HTERT RPE-1 (cell line): ENCODE results near the gene DUXA.
"Not testable (repeated sequence)": the region's sequence is repeated elsewhere in the genome, so short reads cannot be mapped to it uniquely, and the experiment has no call there.

Source experiments
- in situ Hi-C: fragments of 300-500 bp; cut with MboI; formaldehyde crosslinking; loops from 4 replicates; pipeline ENCODE4 v1.14.3; 2020; ENCODE audit warnings: low sequenced_read_pairs

DUXA gene

GRCh38 chr19:57167385-57167784, at the start of gene DUXA:
TSS of gene DUXA (minus strand) at chr19:57167485. CDS start at chr19:57167443, 42 bp downstream.
- in situ Hi-C loops = no loop called here

DNA sequence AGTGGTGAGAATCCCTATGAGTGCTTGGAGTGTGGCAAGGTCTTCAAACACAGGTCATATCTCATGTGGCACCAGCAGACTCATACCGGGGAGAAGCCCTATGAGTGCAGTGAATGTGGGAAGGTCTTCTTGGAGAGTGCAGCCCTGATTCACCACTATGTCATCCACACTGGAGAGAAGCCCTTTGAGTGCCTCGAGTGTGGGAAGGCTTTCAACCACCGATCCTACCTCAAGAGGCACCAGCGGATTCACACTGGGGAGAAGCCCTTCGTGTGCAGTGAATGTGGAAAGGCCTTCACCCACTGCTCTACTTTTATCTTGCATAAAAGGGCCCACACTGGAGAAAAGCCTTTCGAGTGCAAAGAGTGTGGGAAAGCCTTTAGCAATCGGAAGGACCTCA, 44.8 kb upstream of the DUXA start:
- in situ Hi-C loops = no loop called here

GRCh38 chr19:57210381-57210780, 43.1 kb upstream of the DUXA start:
- in situ Hi-C loops = no loop called here

DNA sequence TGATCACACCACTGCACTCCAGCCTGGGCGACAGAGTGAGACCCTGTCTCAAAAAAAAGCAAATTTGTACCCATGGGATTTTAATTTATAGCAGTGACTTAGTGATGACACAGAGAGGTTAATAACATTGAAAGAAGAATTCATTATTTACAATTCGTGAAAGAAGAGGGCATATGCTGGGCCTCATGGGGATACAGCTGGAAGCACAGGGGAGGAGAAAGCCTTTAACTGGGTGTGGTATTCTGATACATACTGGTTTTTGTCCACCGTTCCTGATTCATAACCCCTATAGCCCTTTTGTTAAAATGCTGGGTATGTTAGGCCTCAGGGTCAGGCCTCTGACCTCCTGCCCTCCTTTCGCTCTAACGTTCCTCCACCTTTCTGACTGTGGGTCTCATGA, 34.9 kb upstream of the DUXA start:
- in situ Hi-C loops = no loop called here

- in situ Hi-C loops = not testable (repeated sequence)
These were observed 30.6 kb upstream of the DUXA start for GRCh38 chr19:57197874-57198273.

GRCh38 chr19:57192993-57193392, 25.7 kb upstream of the DUXA start:
- in situ Hi-C loops = no loop called here

DNA sequence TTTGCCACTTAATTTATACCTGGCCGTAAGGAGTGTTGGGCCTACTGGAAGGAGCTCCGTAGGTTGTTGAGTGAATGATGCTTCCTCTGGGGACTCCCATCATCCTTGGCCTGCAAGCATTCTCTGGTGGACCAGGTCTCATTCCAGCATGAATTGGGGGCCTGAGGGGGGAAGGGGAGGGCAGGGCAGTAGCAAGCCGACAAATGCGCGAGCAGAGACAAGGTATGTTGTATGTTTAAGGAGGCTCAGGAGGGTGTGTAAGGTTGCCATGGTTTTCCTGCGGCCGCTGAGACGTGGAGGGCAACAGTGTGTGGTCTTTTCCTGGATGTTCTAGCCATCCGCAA, 24.8 kb upstream of the DUXA start:
- in situ Hi-C loops = no loop called here

DNA sequence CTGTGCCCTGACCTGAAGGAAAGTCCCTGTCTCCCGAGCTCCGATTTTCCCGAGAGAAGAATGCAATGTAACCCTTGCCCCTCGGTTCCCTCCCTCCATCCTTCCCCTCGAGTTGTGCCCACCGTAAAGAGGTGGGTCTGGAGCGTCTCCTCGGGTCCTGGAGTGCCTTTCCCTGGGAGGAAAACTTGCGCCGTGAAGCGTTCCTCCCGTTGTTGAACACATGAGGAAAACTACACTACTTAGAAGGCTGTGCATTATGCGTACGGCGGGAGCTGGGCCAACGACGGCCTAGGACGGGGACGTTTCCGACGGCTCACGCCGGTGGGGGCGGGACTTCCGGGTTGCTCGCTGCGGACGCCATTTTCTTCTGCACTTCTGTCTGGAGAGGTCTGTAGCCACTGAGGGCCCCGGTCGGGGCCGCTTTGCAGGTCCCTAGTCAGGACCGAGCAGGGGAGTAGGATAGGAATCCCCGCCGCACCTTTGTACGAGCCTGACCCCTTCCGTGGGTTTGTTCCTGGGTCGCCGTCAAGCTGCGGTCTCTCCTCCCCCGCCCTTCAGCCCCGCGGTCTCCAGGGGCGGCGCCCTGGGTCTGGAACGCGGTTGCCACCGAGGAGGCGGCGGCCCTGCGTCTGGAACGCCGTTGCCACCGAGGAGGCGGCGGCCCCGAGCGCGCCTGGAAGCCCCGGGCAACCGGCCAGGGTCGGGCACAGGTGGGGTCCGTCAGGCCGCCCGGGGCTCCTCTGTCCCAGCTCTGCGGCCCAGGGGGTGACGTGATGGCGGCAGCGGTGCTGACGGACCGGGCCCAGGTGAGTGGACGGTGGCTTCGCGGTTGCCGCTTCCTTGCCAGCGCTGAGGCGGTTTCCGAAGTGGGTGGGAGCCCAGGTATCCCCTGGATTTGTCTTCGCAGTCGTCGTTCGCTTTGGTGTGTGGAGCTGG, 24.1 kb upstream of the DUXA start, which contains the start of gene ZNF264:
Gene ZNF264, plus strand, starts transcription at position 360 of the 936 bp plus-strand sequence. Its CDS starts 414 bp downstream, at position 774.
- in situ Hi-C loops = no loop called here

- in situ Hi-C loops = no loop called here
These were observed 23.0 kb upstream of the DUXA start for GRCh38 chr19:57190301-57190700.

DNA sequence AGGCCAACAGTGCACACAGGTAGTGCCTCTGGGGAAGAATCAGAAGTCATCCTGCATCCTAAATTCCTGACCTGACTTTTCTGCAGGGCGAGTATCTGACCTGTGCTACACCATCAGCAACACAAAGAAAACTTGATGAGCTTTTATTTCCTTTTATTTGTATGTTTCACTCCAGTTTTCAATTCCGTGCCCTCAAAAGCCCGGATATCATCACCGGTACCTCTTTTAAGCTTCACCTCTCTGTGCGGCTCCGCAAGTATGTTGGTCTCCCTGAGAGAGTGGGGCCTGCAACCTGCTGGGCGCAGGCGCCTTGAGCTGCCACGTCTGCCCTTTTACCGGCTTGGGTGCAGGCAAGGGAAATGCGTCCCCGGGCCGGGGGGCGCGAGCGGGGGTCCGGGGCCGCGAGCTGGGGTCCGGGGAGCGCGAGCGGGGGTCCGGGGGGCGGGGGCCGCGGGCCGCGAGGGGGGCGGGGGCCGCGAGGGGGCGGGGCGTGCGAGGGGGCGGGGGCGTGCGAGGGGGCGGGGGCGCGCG, 4.3 kb upstream of the DUXA start:
- in situ Hi-C loops = no loop called here

- in situ Hi-C loops = no loop called here
These were observed 1.4 kb downstream of the DUXA start for GRCh38 chr19:57165846-57166245.

DNA sequence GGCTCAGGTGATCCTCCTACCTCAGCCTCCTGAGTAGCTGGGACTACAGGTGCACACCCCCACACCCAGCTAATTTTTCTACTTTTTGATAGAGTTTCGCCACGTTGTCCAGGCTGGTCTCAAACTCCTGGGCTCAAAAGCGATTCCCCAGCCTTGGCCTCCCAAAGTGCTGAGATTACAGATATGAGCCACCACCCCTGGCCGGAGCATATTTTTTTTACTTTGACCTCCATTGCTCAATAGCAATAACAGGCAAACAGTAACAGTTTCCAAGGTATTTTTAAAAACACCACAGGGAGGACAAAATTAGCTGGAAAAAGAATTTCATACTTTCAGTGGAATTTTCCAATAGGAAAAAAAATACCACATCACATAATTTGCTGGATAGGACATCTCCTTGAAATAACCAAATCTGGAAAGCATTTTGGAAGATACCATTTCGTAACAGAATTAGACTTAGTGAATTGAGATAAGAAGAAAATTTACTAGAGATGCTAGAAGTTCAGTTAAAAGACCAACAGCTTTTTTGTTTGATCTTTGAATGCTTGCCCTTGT, 5.2 kb downstream of the DUXA start:
- in situ Hi-C loops = no loop called here

GRCh38 chr19:57152921-57153320, 14.4 kb downstream of the DUXA start:
- in situ Hi-C loops = no loop called here

DNA sequence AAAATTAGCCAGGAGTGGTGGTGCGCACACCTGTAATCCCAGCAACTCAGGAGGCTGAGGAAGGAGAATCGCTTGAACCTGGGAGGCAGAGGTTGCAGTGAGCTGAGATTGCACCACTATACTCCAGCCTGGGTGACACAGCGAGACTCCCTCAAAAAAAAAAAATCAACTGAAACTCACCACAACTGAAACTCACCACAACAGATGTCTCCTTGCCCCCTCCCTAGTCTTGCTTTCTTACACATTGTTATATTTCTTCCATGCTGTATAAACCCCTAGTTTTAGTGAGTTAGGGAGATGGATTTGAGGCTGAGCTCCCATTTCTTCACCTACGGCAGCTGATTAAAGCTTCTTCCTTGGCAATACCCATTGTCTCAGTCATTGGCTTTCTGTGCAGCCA, 25.6 kb downstream of the DUXA start:
- in situ Hi-C loops = no loop called here

- in situ Hi-C loops = no loop called here
These were observed 31.5 kb downstream of the DUXA start for GRCh38 chr19:57135797-57136196.

DNA sequence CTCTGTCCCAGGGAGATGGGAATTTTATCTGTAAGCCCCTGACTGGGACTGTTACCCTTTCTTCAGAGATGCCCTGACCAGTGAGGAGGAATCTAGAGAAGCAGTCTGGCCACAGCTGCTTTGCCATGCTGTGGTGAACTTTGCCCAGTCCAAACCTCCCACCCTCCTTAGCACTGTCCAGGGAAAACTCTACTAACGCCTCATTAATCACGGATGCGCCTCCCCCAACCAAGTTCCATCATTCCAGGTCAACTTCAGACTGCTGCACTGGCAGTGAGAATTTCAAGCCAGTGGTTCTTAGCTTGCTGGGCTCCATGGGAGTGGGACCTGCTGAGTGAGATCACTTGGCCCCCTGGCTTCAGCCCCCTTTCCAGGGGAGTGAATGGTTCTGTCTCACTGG, 39.9 kb downstream of the DUXA start:
- in situ Hi-C loops = not testable (repeated sequence)

- in situ Hi-C loops = no loop called here
These were observed 43.4 kb downstream of the DUXA start for GRCh38 chr19:57123882-57124281.

DNA sequence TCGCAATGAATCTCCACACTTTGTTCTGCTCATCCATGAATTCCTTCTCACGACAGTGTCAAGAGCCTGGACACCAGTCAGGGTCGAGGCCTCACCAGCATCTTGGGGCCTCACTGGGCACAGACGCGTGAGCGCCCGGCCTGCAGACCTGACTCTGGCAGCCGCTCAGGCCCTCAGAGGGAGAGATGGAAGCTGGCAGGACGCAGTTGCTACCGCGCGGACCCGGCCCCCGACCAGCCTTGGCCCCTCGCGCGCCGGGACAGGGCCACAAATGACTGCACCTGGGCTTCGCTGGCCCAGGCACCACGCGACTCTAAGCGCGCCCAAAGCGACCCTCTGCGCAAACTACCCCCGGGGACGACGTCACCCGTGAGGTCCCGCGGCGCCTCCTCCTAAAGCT, 48.4 kb downstream of the DUXA start:
- in situ Hi-C loops = no loop called here

DNA sequence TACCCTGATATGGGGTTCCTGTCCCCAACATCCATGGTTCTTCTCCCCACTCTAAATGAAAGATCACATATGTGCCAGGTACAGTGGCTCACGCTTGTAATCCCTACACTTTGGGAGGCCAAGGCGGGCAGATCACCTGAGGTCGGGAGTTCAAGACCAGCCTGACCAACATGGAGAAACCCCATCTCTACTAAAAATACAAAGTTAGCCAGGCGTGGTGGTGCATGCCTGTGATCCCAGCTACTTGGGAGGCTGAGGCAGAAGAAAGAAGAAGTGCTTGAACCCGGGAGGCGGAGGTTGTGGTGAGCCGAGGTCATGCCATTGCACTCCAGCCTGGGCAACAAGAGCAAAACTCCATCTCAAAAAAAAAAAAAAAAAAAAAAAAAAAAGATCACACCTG, 53.8 kb downstream of the DUXA start:
- in situ Hi-C loops = not testable (repeated sequence)

DNA sequence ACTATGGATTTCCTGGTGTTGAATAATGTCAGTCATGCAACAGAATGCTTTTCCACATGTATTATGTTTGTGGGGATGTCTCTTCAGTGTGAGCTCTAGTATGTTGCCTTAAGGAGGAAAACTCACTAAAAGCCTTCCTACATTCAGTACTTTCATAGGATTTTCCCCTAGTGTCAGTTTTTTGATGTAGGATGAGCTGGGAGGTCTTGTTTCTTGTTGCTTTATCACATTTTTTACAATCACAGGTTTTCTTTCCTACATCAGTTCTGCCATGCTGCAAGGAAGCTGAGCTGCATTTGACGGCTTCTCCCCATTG, 56.0 kb downstream of the DUXA start:
- in situ Hi-C loops = no loop called here

- in situ Hi-C loops = no loop called here
These were observed 56.5 kb downstream of the DUXA start for GRCh38 chr19:57110592-57111328.
